Endothelial cell of umbilical vein (primary cell): ENCODE data around the gene DDA1. TPM values are rescaled to one million over a fixed set of nuclear protein-coding genes. Genes with fewer than 3 reads are reported as not detected.

ENCODE experiments used
- BruUV-seq: library from RNA; stranded (reverse); fragments of 400-500 nt; replicated peaks from 2 replicates; lab custom pipeline; 2021; lab: Mats Ljungman, UMichigan
- CTCF ChIA-PET: fragments of 300-600, 350-600 bp; sonication (Branson Sonifier 250); formaldehyde crosslinking; loops from one replicate; lab custom pipeline; 2021; ENCODE audit warnings: antibody characterized with exemption, inconsistent platforms; lab: Charles Lee
- POLR2A ChIA-PET: fragments of 300-600, 350-600 bp; sonication (Branson Sonifier 250); formaldehyde crosslinking; loops from one replicate; lab custom pipeline; 2021; ENCODE audit warnings: antibody characterized with exemption, inconsistent platforms; lab: Charles Lee
- DNase-seq: peaks from one replicate; pipeline ENCODE4 v3.0.0-alpha.2; 2011; ENCODE audit warnings: low read depth, low spot score
- FAIRE-seq: peaks from 2 replicates; lab custom pipeline; 2011; peaks lifted over from hg19 to GRCh38; lab: Jason Lieb, UNC
- H2AFZ ChIP-seq: 2 replicates; pipeline ENCODE4 v1.6.0; 2012; ENCODE audit warnings: low read depth, low read length, control low read depth, inconsistent platforms
- H3K27ac ChIP-seq: 2 replicates; pipeline ENCODE4 v1.5.1; 2011; ENCODE audit warnings: low read depth, mild to moderate bottlenecking, control low read depth, low read length, moderate library complexity; ENCODE audit not compliant: insufficient read depth
- H3K27me3 ChIP-seq, 2 experiments: 2 replicates each; pipeline versions ENCODE4 v1.6.0 to v1.6.1; 2011; ENCODE audit warnings: low read length in 2 of 2, mixed read lengths in 1 of 2; ENCODE audit not compliant: control insufficient read depth in 2 of 2, insufficient read depth in 2 of 2
- H3K36me3 ChIP-seq, 2 experiments: 2 replicates in 1 of 2; 3 replicates in 1 of 2; pipeline ENCODE4 v1.5.1; 2011; ENCODE audit warnings: low read length in 2 of 2, mild to moderate bottlenecking in 1 of 2, moderate library complexity in 1 of 2; ENCODE audit not compliant: control insufficient read depth in 2 of 2, insufficient read depth in 2 of 2; ENCODE audit errors: extremely low read depth in 1 of 2
- H3K4me1 ChIP-seq: 3 replicates; pipeline ENCODE4 v1.5.1; 2011; ENCODE audit warnings: mild to moderate bottlenecking, low read length; ENCODE audit not compliant: control insufficient read depth, insufficient read depth; ENCODE audit errors: extremely low read depth
- H3K4me2 ChIP-seq: 2 replicates; pipeline ENCODE4 v1.6.1; 2011; ENCODE audit warnings: low read length, control low read depth, mixed read lengths; ENCODE audit not compliant: insufficient read depth
- H3K4me3 ChIP-seq, 3 experiments: fragments of 200-600 bp in 1 of 3; sonication (generic), shearing (Covaris generic) in 1 of 3; replicated peaks in 1 of 3; 2 replicates each; pipeline ENCODE4 v1.5.1; 2011 to 2016; ENCODE audit warnings: control low read depth in 3 of 3, low read length in 3 of 3, mild to moderate bottlenecking in 2 of 3, inconsistent platforms in 1 of 3, low read depth in 1 of 3, moderate library complexity in 1 of 3; ENCODE audit not compliant: insufficient read depth in 1 of 3
- H3K79me2 ChIP-seq: 2 replicates; pipeline ENCODE4 v1.6.0; 2012; ENCODE audit warnings: low read length, inconsistent platforms; ENCODE audit not compliant: control insufficient read depth, insufficient read depth
- H3K9ac ChIP-seq: replicated peaks from 2 replicates; pipeline ENCODE3; 2011; ENCODE audit warnings: low read length, control low read depth; ENCODE audit not compliant: insufficient read depth; ENCODE audit errors: extremely low read depth
- H3K9me1 ChIP-seq: replicated peaks from 3 replicates; pipeline ENCODE4 v1.6.0; 2011; ENCODE audit warnings: mild to moderate bottlenecking, low read length; ENCODE audit not compliant: control insufficient read depth, insufficient read depth; ENCODE audit errors: extremely low read depth
- H3K9me3 ChIP-seq: replicated peaks from 2 replicates; pipeline ENCODE4 v1.5.1; 2012; ENCODE audit warnings: low read length, inconsistent platforms; ENCODE audit not compliant: control insufficient read depth, insufficient read depth
- H4K20me1 ChIP-seq: replicated peaks from 2 replicates; pipeline ENCODE3; 2011; ENCODE audit warnings: mild to moderate bottlenecking, low read length; ENCODE audit not compliant: control insufficient read depth, insufficient read depth; ENCODE audit errors: extremely low read depth
- CTCF ChIP-seq, 2 donors: IDR thresholded peaks; 1 replicate in 1 of 2; 2 replicates in 1 of 2; pipeline ENCODE4 v1.5.1; 2011; ENCODE audit warnings: low read length in 2 of 2, mild to moderate bottlenecking in 2 of 2, moderate library complexity in 2 of 2, control low read depth in 1 of 2, inconsistent platforms in 1 of 2, low read depth in 1 of 2; ENCODE audit not compliant: insufficient read depth in 1 of 2; ENCODE audit errors: extremely low read depth in 1 of 2
- EZH2 ChIP-seq: IDR thresholded peaks from 2 replicates; pipeline ENCODE4 v1.6.1; 2012; ENCODE audit warnings: borderline replicate concordance, low read depth, mild to moderate bottlenecking, moderate library complexity, low read length, inconsistent platforms; ENCODE audit not compliant: severe bottlenecking
- FOS ChIP-seq: IDR thresholded peaks from 2 replicates; pipeline ENCODE4 v1.6.1; 2011; ENCODE audit warnings: mild to moderate bottlenecking, low read length, moderate library complexity, borderline replicate concordance; ENCODE audit not compliant: insufficient read depth
- GATA2 ChIP-seq: IDR thresholded peaks from 2 replicates; pipeline ENCODE4 v1.7.0; 2011; ENCODE audit warnings: low read depth, mild to moderate bottlenecking, moderate library complexity, mixed read lengths, low read length; ENCODE audit not compliant: insufficient read length, insufficient read depth
- MAX ChIP-seq: IDR thresholded peaks from 2 replicates; pipeline ENCODE4 v1.6.1; 2011; ENCODE audit not compliant: insufficient read depth, insufficient read length
- POLR2A ChIP-seq: IDR thresholded peaks from 2 replicates; pipeline ENCODE4 v1.6.1; 2012; ENCODE audit warnings: low read depth, mild to moderate bottlenecking, control low read depth, low read length
- POLR2AphosphoS5 ChIP-seq: IDR thresholded peaks from 2 replicates; pipeline ENCODE4 v1.6.1; 2012; ENCODE audit warnings: low read depth, mild to moderate bottlenecking, control low read depth, low read length, moderate library complexity; ENCODE audit not compliant: insufficient read depth
- dilution Hi-C: fragments of 300-500 bp; cut with MboI; formaldehyde crosslinking; loops from one replicate; pipeline ENCODE4 v1.15.0; 2019; ENCODE audit warnings: low sequenced_read_pairs; ENCODE audit not compliant: extremely low pct_ligation_motif_present
- intact Hi-C: fragments of 100-400 bp; cut with micrococcal nuclease; formaldehyde crosslinking; loops from one replicate; pipeline ENCODE4 v1.10.0; 2022
- polyA plus RNA-seq, 4 experiments: library from polyadenylated mRNA; depleted of rRNA in 3 of 4; stranded (reverse) in 3 of 4; unstranded in 1 of 4; fragments of >200 nt; gene quantifications; 2 replicates each; pipeline versions ENCODE4 v1.2.1 to v1.2.3, GENCODE V29; 2011 to 2012; ENCODE audit warnings: missing spikeins in 1 of 4
- total RNA-seq: library from RNA; stranded (reverse); gene quantifications from 2 replicates; pipeline ENCODE4 v1.2.3, GENCODE V29; 2021

The DDA1 gene
- total and polyA plus RNA-seq, 2 donors (not counting 3 experiments of a cell fraction or from before 2014, with no cell fraction given) = 52.9 to 64.7 TPM

- Histone ChIP-seq H3K4me2 (no peak overlapping the region), H4K20me1 (no peaks in the 10 kb centered on the region), H2AFZ (no peak overlapping the region), H3K9ac (no peak overlapping the region), H3K27ac (no peak overlapping the region), H3K9me3 (no peaks in the 10 kb centered on the region), H3K36me3 (peaks cover 13 to 29% of the 10 kb centered on the region in 2 experiments), H3K27me3 (no peaks in the 10 kb centered on the region), H3K4me3 (no peak overlapping the region), H3K4me1 (no peaks in the 10 kb centered on the region), H3K9me1 (no peaks in the 10 kb centered on the region), H3K79me2 (no peaks in the 10 kb centered on the region)
- TF ChIP-seq EZH2 = no peak
- intact Hi-C loops (no loop called here), dilution Hi-C loops (no loop called here)
- CTCF ChIA-PET = no interaction called here
- BruUV-seq = no TSS peak
- FAIRE-seq (no peak), DNase-seq (no peak)
- POLR2A ChIA-PET = no interaction called here
Observed at GRCh38 chr19:17318966-17319365, 9.6 kb downstream of the DDA1 start.

DNA sequence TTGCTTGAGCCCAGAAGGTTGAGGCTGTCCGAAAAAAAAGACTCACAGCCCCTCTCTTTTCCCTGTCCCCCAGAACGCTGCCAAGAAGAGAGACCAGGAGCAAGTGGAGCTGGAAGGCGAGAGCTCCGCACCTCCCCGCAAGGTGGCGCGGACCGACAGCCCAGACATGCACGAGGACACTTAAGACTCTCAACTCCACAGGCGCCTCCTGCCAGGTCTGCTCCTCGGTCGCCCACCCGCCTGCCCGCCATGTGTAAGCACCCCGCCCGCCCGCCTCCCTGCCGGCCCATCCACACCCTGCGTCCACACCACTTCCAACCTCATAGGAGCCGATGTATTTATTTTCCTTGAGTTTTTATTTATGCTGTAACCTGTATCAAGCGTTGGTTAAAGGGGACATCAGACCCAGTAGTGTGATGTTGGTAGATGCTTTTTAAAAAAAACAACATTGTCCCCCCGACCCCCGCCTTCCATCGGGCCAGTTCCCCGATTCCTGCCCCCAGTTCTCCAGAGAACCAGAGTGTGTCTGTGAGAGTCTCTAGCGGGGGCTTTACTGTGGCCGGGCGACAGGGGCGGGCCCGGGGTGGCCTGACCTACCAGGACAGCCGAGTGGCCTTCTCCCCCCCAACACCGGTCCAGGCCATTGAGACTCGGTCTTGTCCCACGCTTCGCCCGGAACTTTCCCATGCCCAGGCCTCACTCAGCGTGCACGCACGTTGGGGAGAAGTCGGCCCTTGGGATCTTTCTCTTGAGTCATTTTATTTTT is 10.3 kb downstream of the DDA1 start:
- Histone ChIP-seq H3K36me3 (peaks cover 6 to 24% of the 10 kb centered on the region in 2 experiments), H4K20me1 (no peaks in the 10 kb centered on the region), H3K4me2 (no peak overlapping the region), H3K9ac (no peak overlapping the region), H3K27me3 (no peaks in the 10 kb centered on the region), H2AFZ (no peak overlapping the region), H3K4me1 (no peaks in the 10 kb centered on the region), H3K79me2 (no peaks in the 10 kb centered on the region), H3K4me3 (no peak overlapping the region), H3K27ac (no peak overlapping the region), H3K9me3 (no peaks in the 10 kb centered on the region), H3K9me1 (no peaks in the 10 kb centered on the region)
- dilution Hi-C loops = no loop called here
- CTCF ChIA-PET = no interaction called here
- no peak for TF ChIP-seq CTCF (IDR thresholded peaks at IDR 0.05; ENCODE audit: extremely low read depth in 1 of 2, insufficient read depth in 1 of 2, low read depth in 1 of 2, low read length in 2 of 2)
- TF ChIP-seq EZH2 = no peak
- TF ChIP-seq GATA2 = no peak
- no peak for TF ChIP-seq MAX
- no peak for TF ChIP-seq POLR2AphosphoS5
- TF ChIP-seq POLR2A = no peak
- TF ChIP-seq FOS = no peak
- intact Hi-C loops = no loop called here
- DNase-seq = no peak
- TSS peak; percentile 38 for BruUV-seq
- no peak for FAIRE-seq
- POLR2A ChIA-PET = no interaction called here
